ENCODE data around the gene PIP4K2A.

PIP4K2A gene

GRCh38 chr10:22676435-22676834 lies 37.9 kb downstream of the PIP4K2A start:
- H3K4me1 ChIP-seq (ENCODE audit: low read length): no peaks in the 10 kb centered on the region
- no peaks in the 10 kb centered on the region for H3K27me3 ChIP-seq (ENCODE audit: low read depth, low read length)
- peaks cover 75% of the 10 kb centered on the region for H3K79me2 ChIP-seq (ENCODE audit: low read length)
- H3K4me3 ChIP-seq (ENCODE audit: low read length): no peak overlapping the region
- no peak overlapping the region for H3K4me2 ChIP-seq (ENCODE audit: low read length)
- no peaks in the 10 kb centered on the region for H3K36me3 ChIP-seq (replicated peaks; ENCODE audit: low read depth, low read length)
- no peak for TF ChIP-seq CTCF (IDR thresholded peaks at IDR 0.05; ENCODE audit: low read depth, low read length)
- no peak for TF ChIP-seq EZH2phosphoT487 (IDR thresholded peaks at IDR 0.05; ENCODE audit: low read depth)
- H2AFZ ChIP-seq (ENCODE audit: low read depth, low read length): no peak overlapping the region
- H3K9ac ChIP-seq (ENCODE audit: low read length): no peak overlapping the region
- no peaks in the 10 kb centered on the region for H3K9me3 ChIP-seq (ENCODE audit: insufficient read depth, low read length)
- H3K27ac ChIP-seq (ENCODE audit: low read length): no peak overlapping the region
- peaks cover 28% of the 10 kb centered on the region for H4K20me1 ChIP-seq (ENCODE audit: insufficient read depth, low read length)

- H2AFZ ChIP-seq (ENCODE audit: low read depth, low read length): no peak overlapping the region
- no peak overlapping the region for H3K9ac ChIP-seq (ENCODE audit: low read length)
- no peaks in the 10 kb centered on the region for H3K9me3 ChIP-seq (ENCODE audit: insufficient read depth, low read length)
- no peak overlapping the region for H3K4me3 ChIP-seq (ENCODE audit: low read length)
- H3K4me2 ChIP-seq (ENCODE audit: low read length): no peak overlapping the region
- peaks cover 2% of the 10 kb centered on the region for H3K4me1 ChIP-seq (ENCODE audit: low read length)
- no peak overlapping the region for H3K27ac ChIP-seq (ENCODE audit: low read length)
- H3K27me3 ChIP-seq (ENCODE audit: low read depth, low read length): no peaks in the 10 kb centered on the region
- H3K79me2 ChIP-seq (ENCODE audit: low read length): peaks cover 75% of the 10 kb centered on the region
- H4K20me1 ChIP-seq (ENCODE audit: insufficient read depth, low read length): peaks cover 32% of the 10 kb centered on the region
- no peaks in the 10 kb centered on the region for H3K36me3 ChIP-seq (replicated peaks; ENCODE audit: low read depth, low read length)
- TF ChIP-seq EZH2phosphoT487 (IDR thresholded peaks at IDR 0.05; ENCODE audit: low read depth) (no peak), CTCF (IDR thresholded peaks at IDR 0.05; ENCODE audit: low read depth, low read length) (no peak)
Observed at GRCh38 chr10:22674573-22674930, 39.8 kb downstream of the PIP4K2A start.

- H3K9me3 ChIP-seq (ENCODE audit: insufficient read depth, low read length): no peaks in the 10 kb centered on the region
- no peak overlapping the region for H3K4me2 ChIP-seq (ENCODE audit: low read length)
- H3K9ac ChIP-seq (ENCODE audit: low read length): no peak overlapping the region
- H3K4me1 ChIP-seq (ENCODE audit: low read length): peaks cover 8% of the 10 kb centered on the region
- peaks cover 38% of the 10 kb centered on the region for H4K20me1 ChIP-seq (ENCODE audit: insufficient read depth, low read length)
- H3K36me3 ChIP-seq (replicated peaks; ENCODE audit: low read depth, low read length): no peaks in the 10 kb centered on the region
- H3K4me3 ChIP-seq (ENCODE audit: low read length): no peak overlapping the region
- TF ChIP-seq CTCF (IDR thresholded peaks at IDR 0.05; ENCODE audit: low read depth, low read length) (no peak), EZH2phosphoT487 (IDR thresholded peaks at IDR 0.05; ENCODE audit: low read depth) (no peak)
- H3K27ac ChIP-seq (ENCODE audit: low read length): no peak overlapping the region
- H3K27me3 ChIP-seq (ENCODE audit: low read depth, low read length): no peaks in the 10 kb centered on the region
- H2AFZ ChIP-seq (ENCODE audit: low read depth, low read length): no peak overlapping the region
- H3K79me2 ChIP-seq (ENCODE audit: low read length): peaks cover 76% of the 10 kb centered on the region
Observed at GRCh38 chr10:22673785-22674572, 40.4 kb downstream of the PIP4K2A start.

GRCh38 chr10:22673091-22673392 lies 41.3 kb downstream of the PIP4K2A start:
- H3K36me3 ChIP-seq (replicated peaks; ENCODE audit: low read depth, low read length): no peaks in the 10 kb centered on the region
- no peak overlapping the region for H3K4me2 ChIP-seq (ENCODE audit: low read length)
- H3K27ac ChIP-seq (ENCODE audit: low read length): no peak overlapping the region
- no peaks in the 10 kb centered on the region for H3K9me3 ChIP-seq (ENCODE audit: insufficient read depth, low read length)
- H3K27me3 ChIP-seq (ENCODE audit: low read depth, low read length): no peaks in the 10 kb centered on the region
- TF ChIP-seq CTCF (IDR thresholded peaks at IDR 0.05; ENCODE audit: low read depth, low read length) (no peak), EZH2phosphoT487 (IDR thresholded peaks at IDR 0.05; ENCODE audit: low read depth) (no peak)
- peaks cover 43% of the 10 kb centered on the region for H4K20me1 ChIP-seq (ENCODE audit: insufficient read depth, low read length)
- peaks cover 16% of the 10 kb centered on the region for H3K4me1 ChIP-seq (ENCODE audit: low read length)
- H3K79me2 ChIP-seq (ENCODE audit: low read length): peaks cover 80% of the 10 kb centered on the region
- no peak overlapping the region for H3K4me3 ChIP-seq (ENCODE audit: low read length)
- H3K9ac ChIP-seq (ENCODE audit: low read length): no peak overlapping the region
- no peak overlapping the region for H2AFZ ChIP-seq (ENCODE audit: low read depth, low read length)
